Mucosa of rectum (tissue), 2 donors: ENCODE data around the gene NUBPL.
"Not testable (repeated sequence)": the region's sequence is repeated elsewhere in the genome, so short reads cannot be mapped to it uniquely, and the experiment has no call there.

Experiments
- H3K27ac ChIP-seq, 2 donors: one replicate each; pipeline ENCODE4 v1.7.0; 2013; ENCODE audit warnings: inconsistent platforms in 2 of 2, low read depth in 2 of 2, low read length in 2 of 2
- H3K27me3 ChIP-seq, 2 donors: one replicate each; pipeline ENCODE4 v1.7.0; 2013; ENCODE audit warnings: low read length in 2 of 2; ENCODE audit not compliant: control insufficient read depth in 2 of 2, insufficient read depth in 2 of 2
- H3K36me3 ChIP-seq, 2 donors: one replicate each; pipeline ENCODE4 v1.7.0; 2013; ENCODE audit warnings: low read length in 2 of 2; ENCODE audit not compliant: control insufficient read depth in 2 of 2, insufficient read depth in 2 of 2
- H3K4me1 ChIP-seq, 2 donors: one replicate each; pipeline ENCODE4 v1.7.0; 2013; ENCODE audit warnings: low read length in 2 of 2, mild to moderate bottlenecking in 1 of 2; ENCODE audit not compliant: control insufficient read depth in 2 of 2, insufficient read depth in 2 of 2
- H3K4me3 ChIP-seq, 2 donors: one replicate each; pipeline ENCODE4 v1.7.0; 2013; ENCODE audit warnings: low read length in 2 of 2
- H3K9ac ChIP-seq, 2 donors: one replicate each; pipeline ENCODE4 v1.7.0; 2013; ENCODE audit warnings: low read length in 2 of 2, low read depth in 1 of 2, mild to moderate bottlenecking in 1 of 2
- H3K9me3 ChIP-seq, 2 donors: one replicate each; pipeline ENCODE4 v1.7.0; 2013; ENCODE audit warnings: low read length in 2 of 2; ENCODE audit not compliant: control insufficient read depth in 2 of 2
- donor health status: healthy.
- donor health status: Normal muscosa, but diverticular disease.

NUBPL gene

GRCh38 chr14:31718585-31718984 is 157.4 kb downstream of the NUBPL start:
- no peaks in the 10 kb centered on the region for H3K27me3 ChIP-seq
- H3K9me3 ChIP-seq, result no peaks in the 10 kb centered on the region
- H3K4me1 ChIP-seq, result no peaks in the 10 kb centered on the region

GRCh38 chr14:31718985-31719384 is 157.8 kb downstream of the NUBPL start:
- H3K4me1 ChIP-seq, result no peaks in the 10 kb centered on the region
- no peaks in the 10 kb centered on the region for H3K9me3 ChIP-seq
- no peak overlapping the region for H3K4me3 ChIP-seq
- H3K9ac ChIP-seq, result no peak overlapping the region
- no peaks in the 10 kb centered on the region for H3K36me3 ChIP-seq
- H3K27me3 ChIP-seq, result no peaks in the 10 kb centered on the region
- H3K27ac ChIP-seq, result no peak overlapping the region

More at GRCh38 chr14:31718585-31718984, 157.4 kb downstream of the NUBPL start:
- Histone ChIP-seq H3K36me3 (no peaks in the 10 kb centered on the region), H3K4me3 (no peak overlapping the region), H3K27ac (no peak overlapping the region), H3K9ac (no peak overlapping the region)

- Histone ChIP-seq H3K4me1 (no peaks in the 10 kb centered on the region), H3K36me3 (no peaks in the 10 kb centered on the region), H3K27ac (no peak overlapping the region), H3K9ac (no peak overlapping the region), H3K4me3 (no peak overlapping the region), H3K27me3 (no peaks in the 10 kb centered on the region), H3K9me3 (peaks cover 0 to 2% of the 10 kb centered on the region in 2 donors)
Observed at GRCh38 chr14:31726337-31726736, 165.1 kb downstream of the NUBPL start.

- Histone ChIP-seq H3K27ac (no peak overlapping the region), H3K27me3 (no peaks in the 10 kb centered on the region), H3K4me3 (no peak overlapping the region), H3K36me3 (no peaks in the 10 kb centered on the region), H3K9ac (no peak overlapping the region), H3K9me3 (peaks cover 0 to 2% of the 10 kb centered on the region in 2 donors), H3K4me1 (no peaks in the 10 kb centered on the region)
Observed at GRCh38 chr14:31727797-31728196, 166.6 kb downstream of the NUBPL start.

GRCh38 chr14:31740688-31741087 is 179.5 kb downstream of the NUBPL start:
- Histone ChIP-seq H3K27me3 (no peaks in the 10 kb centered on the region), H3K4me3 (no peak overlapping the region), H3K27ac (no peak overlapping the region), H3K4me1 (no peaks in the 10 kb centered on the region), H3K36me3 (no peaks in the 10 kb centered on the region), H3K9me3 (peaks cover 0 to 1% of the 10 kb centered on the region in 2 donors), H3K9ac (no peak overlapping the region)

GRCh38 chr14:31745741-31746140 is 184.5 kb downstream of the NUBPL start:
- no peak overlapping the region for H3K9ac ChIP-seq
- H3K9me3 ChIP-seq, result peaks cover 0 to 8% of the 10 kb centered on the region in 2 donors
- no peaks in the 10 kb centered on the region for H3K36me3 ChIP-seq
- no peaks in the 10 kb centered on the region for H3K27me3 ChIP-seq
- no peak overlapping the region for H3K4me3 ChIP-seq
- no peak overlapping the region for H3K27ac ChIP-seq
- H3K4me1 ChIP-seq, result no peaks in the 10 kb centered on the region

GRCh38 chr14:31746326-31746725 is 185.1 kb downstream of the NUBPL start:
- H3K9me3 ChIP-seq, result peaks cover 0 to 8% of the 10 kb centered on the region in 2 donors
- H3K27me3 ChIP-seq, result no peaks in the 10 kb centered on the region
- H3K4me3 ChIP-seq, result no peak overlapping the region
- no peaks in the 10 kb centered on the region for H3K36me3 ChIP-seq
- no peak overlapping the region for H3K9ac ChIP-seq
- H3K27ac ChIP-seq, result no peak overlapping the region
- H3K4me1 ChIP-seq, result no peaks in the 10 kb centered on the region

- no peaks in the 10 kb centered on the region for H3K36me3 ChIP-seq
- no peak overlapping the region for H3K27ac ChIP-seq
- H3K9ac ChIP-seq, result no peak overlapping the region
- peaks cover 0 to 8% of the 10 kb centered on the region in 2 donors for H3K9me3 ChIP-seq
- no peaks in the 10 kb centered on the region for H3K27me3 ChIP-seq
- peaks cover 0 to 4% of the 10 kb centered on the region in 2 donors for H3K4me1 ChIP-seq
- H3K4me3 ChIP-seq, result no peak overlapping the region
Observed at GRCh38 chr14:31749275-31749674, 188.1 kb downstream of the NUBPL start.

- H3K4me3 ChIP-seq, H3K36me3 ChIP-seq, H3K9me3 ChIP-seq, H3K9ac ChIP-seq, H3K27me3 ChIP-seq, H3K4me1 ChIP-seq: not testable (repeated sequence)
- H3K27ac ChIP-seq, result peak overlapping the region; percentile 35 to 38
Observed at GRCh38 chr14:31751047-31751446, 189.8 kb downstream of the NUBPL start.

- no peak overlapping the region for H3K9ac ChIP-seq
- no peak overlapping the region for H3K27ac ChIP-seq
- peaks cover 0 to 4% of the 10 kb centered on the region in 2 donors for H3K4me1 ChIP-seq
- H3K4me3 ChIP-seq, result no peak overlapping the region
- no peaks in the 10 kb centered on the region for H3K27me3 ChIP-seq
- H3K9me3 ChIP-seq, result no peaks in the 10 kb centered on the region
- H3K36me3 ChIP-seq, result no peaks in the 10 kb centered on the region
Observed at GRCh38 chr14:31752867-31753661, 191.9 kb downstream of the NUBPL start.
